HG03108 (cell line): ENCODE results near the gene ATF1.
"Not testable (repeated sequence)": the region's sequence is repeated elsewhere in the genome, so short reads cannot be mapped to it uniquely, and the experiment has no call there.

Experiments
- ATAC-seq: cut with Tn5 transposase; IDR thresholded peaks from one replicate; pipeline ENCODE4 v1.9.1; 2021; ENCODE audit warnings: moderate library complexity; ENCODE audit not compliant: unreplicated experiment

Gene ATF1

GRCh38 chr12:50855218-50855617, 91.3 kb downstream of the ATF1 start:
- not testable (repeated sequence) for ATAC-seq

GRCh38 chr12:50855679-50856078, 91.8 kb downstream of the ATF1 start:
- not testable (repeated sequence) for ATAC-seq

GRCh38 chr12:50859621-50860310, 95.9 kb downstream of the ATF1 start:
- ATAC-seq = no peak

- ATAC-seq = no peak
These were observed 98.4 kb downstream of the ATF1 start for GRCh38 chr12:50862316-50862715.

- no peak for ATAC-seq
These were observed 101.4 kb downstream of the ATF1 start for GRCh38 chr12:50865266-50865665.

GRCh38 chr12:50868881-50869280, 105.0 kb downstream of the ATF1 start:
- ATAC-seq = not testable (repeated sequence)
